22Rv1 (cell line): ENCODE measurements around the gene HSPA2.
"Not testable (repeated sequence)": the region's sequence is repeated elsewhere in the genome, so short reads cannot be mapped to it uniquely, and the experiment has no call there.

ENCODE experiments used
- H3K27ac ChIP-seq: fragments of 450-650 bp; 2 replicates; pipeline ENCODE4 v1.5.1; 2017
- CTCF ChIP-seq: fragments of 450-650 bp; IDR thresholded peaks from 2 replicates; pipeline ENCODE4 v1.5.1; 2017; ENCODE audit warnings: mild to moderate bottlenecking
- ZFX ChIP-seq: fragments of 450-650 bp; IDR thresholded peaks from 2 replicates; pipeline ENCODE4 v1.6.1; 2017; ENCODE audit warnings: antibody characterized with exemption, borderline replicate concordance

Gene HSPA2

GRCh38 chr14:64563696-64564095, 23.2 kb downstream of the HSPA2 start:
- H3K27ac ChIP-seq, result no peak overlapping the region
- no peak for TF ChIP-seq CTCF
- no peak for TF ChIP-seq ZFX

GRCh38 chr14:64566651-64567122, 26.1 kb downstream of the HSPA2 start:
- H3K27ac ChIP-seq, result no peak overlapping the region
- TF ChIP-seq ZFX (no peak), CTCF (no peak)

GRCh38 chr14:64569138-64569631, 28.6 kb downstream of the HSPA2 start:
- no peak overlapping the region for H3K27ac ChIP-seq
- TF ChIP-seq CTCF (no peak), ZFX (no peak)

GRCh38 chr14:64569646-64570045, 29.1 kb downstream of the HSPA2 start:
- H3K27ac ChIP-seq, result not testable (repeated sequence)

GRCh38 chr14:64572386-64573104, 32.0 kb downstream of the HSPA2 start:
- TF ChIP-seq CTCF (no peak), ZFX (no peak)
- H3K27ac ChIP-seq, result no peak overlapping the region

- H3K27ac ChIP-seq, result no peak overlapping the region
These were observed 32.6 kb downstream of the HSPA2 start for GRCh38 chr14:64573109-64573508.

GRCh38 chr14:64574371-64575107, 34.0 kb downstream of the HSPA2 start:
- H3K27ac ChIP-seq, result no peak overlapping the region
- TF ChIP-seq ZFX (no peak), CTCF (no peak)

More at GRCh38 chr14:64573109-64573508, 32.6 kb downstream of the HSPA2 start:
- TF ChIP-seq CTCF (no peak), ZFX (no peak)
